DOHH2 (cell line): ENCODE measurements around the gene NPLOC4.

Experiments used
- H3F3A ChIP-seq: fragments of 200-600 bp; sonication (generic), shearing (Covaris generic); 2 replicates; pipeline ENCODE4 v1.6.0; 2016; ENCODE audit warnings: antibody characterized with exemption, mild to moderate bottlenecking; ENCODE audit not compliant: control insufficient read depth, insufficient read depth
- H3K27ac ChIP-seq: fragments of 200-600 bp; sonication (generic); 2 replicates; pipeline ENCODE4 v1.5.1; 2014; ENCODE audit warnings: low read depth, mild to moderate bottlenecking, low read length, moderate library complexity
- H3K27me3 ChIP-seq: fragments of 200-600 bp; sonication (generic); 2 replicates; pipeline ENCODE4 v1.6.1; 2014; ENCODE audit warnings: mild to moderate bottlenecking, low read length, mixed read lengths; ENCODE audit not compliant: control insufficient read depth
- H3K36me3 ChIP-seq: fragments of 200-600 bp; sonication (generic); 2 replicates; pipeline ENCODE4 v1.6.1; 2014; ENCODE audit warnings: mild to moderate bottlenecking, low read length, moderate library complexity, mixed read lengths; ENCODE audit not compliant: control insufficient read depth
- H3K4me1 ChIP-seq: fragments of 200-600 bp; sonication (generic); 2 replicates; pipeline ENCODE4 v1.6.1; 2014; ENCODE audit warnings: mild to moderate bottlenecking, low read length, mixed read lengths; ENCODE audit not compliant: control insufficient read depth
- H3K4me2 ChIP-seq: fragments of 200-600 bp; sonication (generic); 2 replicates; pipeline ENCODE4 v1.6.0; 2014; ENCODE audit warnings: mild to moderate bottlenecking, low read length, moderate library complexity
- H3K4me3 ChIP-seq: fragments of 200-600 bp; sonication (generic); 2 replicates; pipeline ENCODE4 v1.5.1; 2014; ENCODE audit warnings: mild to moderate bottlenecking, low read length, mixed read lengths
- H3K79me2 ChIP-seq: fragments of 200-600 bp; sonication (generic); 2 replicates; pipeline ENCODE4 v1.6.1; 2014; ENCODE audit warnings: mild to moderate bottlenecking, low read length, mixed read lengths; ENCODE audit not compliant: control insufficient read depth
- H3K9me2 ChIP-seq: fragments of 200-600 bp; sonication (generic); replicated peaks from 2 replicates; pipeline ENCODE4 v1.6.1; 2014; ENCODE audit warnings: mild to moderate bottlenecking, low read length, mixed read lengths; ENCODE audit not compliant: control insufficient read depth
- H3K9me3 ChIP-seq: fragments of 200-600 bp; sonication (generic); 2 replicates; pipeline ENCODE4 v1.6.1; 2014; ENCODE audit warnings: antibody characterized with exemption, low read length, mixed read lengths; ENCODE audit not compliant: control insufficient read depth, insufficient read depth
- H4K20me1 ChIP-seq: fragments of 200-600 bp; sonication (generic); 2 replicates; pipeline ENCODE4 v1.6.0; 2014; ENCODE audit warnings: low read depth, mild to moderate bottlenecking, antibody characterized with exemption, low read length, moderate library complexity; ENCODE audit not compliant: control insufficient read depth, insufficient read depth
- EZH2phosphoT487 ChIP-seq: fragments of 200-600 bp; sonication (generic); IDR thresholded peaks from 2 replicates; pipeline ENCODE4 v1.6.1; 2017; ENCODE audit warnings: borderline replicate concordance, mild to moderate bottlenecking, antibody characterized with exemption, low read length, moderate library complexity, mixed read lengths
- TF ChIP-seq, protein P1 (sequence below): fragments of 200-600 bp; sonication (generic); IDR thresholded peaks from one replicate; pipeline ENCODE4 v1.5.1; 2014; ENCODE audit warnings: antibody characterized with exemption, mild to moderate bottlenecking, low read depth, low read length; ENCODE audit not compliant: poor library complexity, severe bottlenecking

The NPLOC4 gene

DNA sequence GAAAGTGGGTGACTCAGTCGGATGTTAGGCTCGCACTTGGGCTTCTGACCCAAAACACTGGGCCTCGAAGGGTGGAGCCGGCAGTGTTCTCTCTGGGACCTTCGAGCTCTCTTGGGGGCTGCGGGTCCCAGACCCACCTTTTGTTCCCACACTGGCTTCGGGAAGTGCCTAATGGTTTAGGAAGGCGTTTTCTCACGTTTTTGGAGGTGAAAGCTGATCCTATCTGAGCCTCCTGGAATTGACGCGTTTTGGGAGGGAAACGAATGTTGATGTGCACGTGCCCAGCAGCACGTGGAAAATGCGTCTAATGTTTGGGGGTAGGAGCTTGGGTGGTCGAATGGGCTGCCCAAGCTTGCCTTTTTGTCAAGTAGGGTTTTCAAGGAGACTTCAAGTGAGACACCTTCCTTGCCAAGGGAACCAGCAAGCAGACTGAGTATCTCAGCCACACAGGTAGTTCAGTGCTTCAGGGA lies 47.6 kb upstream of the NPLOC4 start:
- H3K4me2 ChIP-seq: peak overlapping the region; percentile 99
- peaks cover 78% of the 10 kb centered on the region for H3K79me2 ChIP-seq
- TF ChIP-seq EZH2phosphoT487: no peak
- TF ChIP-seq, protein P1, sequence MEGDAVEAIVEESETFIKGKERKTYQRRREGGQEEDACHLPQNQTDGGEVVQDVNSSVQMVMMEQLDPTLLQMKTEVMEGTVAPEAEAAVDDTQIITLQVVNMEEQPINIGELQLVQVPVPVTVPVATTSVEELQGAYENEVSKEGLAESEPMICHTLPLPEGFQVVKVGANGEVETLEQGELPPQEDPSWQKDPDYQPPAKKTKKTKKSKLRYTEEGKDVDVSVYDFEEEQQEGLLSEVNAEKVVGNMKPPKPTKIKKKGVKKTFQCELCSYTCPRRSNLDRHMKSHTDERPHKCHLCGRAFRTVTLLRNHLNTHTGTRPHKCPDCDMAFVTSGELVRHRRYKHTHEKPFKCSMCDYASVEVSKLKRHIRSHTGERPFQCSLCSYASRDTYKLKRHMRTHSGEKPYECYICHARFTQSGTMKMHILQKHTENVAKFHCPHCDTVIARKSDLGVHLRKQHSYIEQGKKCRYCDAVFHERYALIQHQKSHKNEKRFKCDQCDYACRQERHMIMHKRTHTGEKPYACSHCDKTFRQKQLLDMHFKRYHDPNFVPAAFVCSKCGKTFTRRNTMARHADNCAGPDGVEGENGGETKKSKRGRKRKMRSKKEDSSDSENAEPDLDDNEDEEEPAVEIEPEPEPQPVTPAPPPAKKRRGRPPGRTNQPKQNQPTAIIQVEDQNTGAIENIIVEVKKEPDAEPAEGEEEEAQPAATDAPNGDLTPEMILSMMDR: no peak
- H3K4me3 ChIP-seq: peak overlapping the region; percentile 92
- H3F3A ChIP-seq: no peaks in the 10 kb centered on the region
- peaks cover 19% of the 10 kb centered on the region; the same call in 1 of the 2 replicates for H4K20me1 ChIP-seq
- H3K9me3 ChIP-seq: no peaks in the 10 kb centered on the region
- no peaks in the 10 kb centered on the region for H3K27me3 ChIP-seq
- H3K4me1 ChIP-seq: peaks cover 22% of the 10 kb centered on the region
- peaks cover 68% of the 10 kb centered on the region for H3K36me3 ChIP-seq
- peak overlapping the region; percentile 16 for H3K27ac ChIP-seq
- H3K9me2 ChIP-seq: no peaks in the 10 kb centered on the region

DNA sequence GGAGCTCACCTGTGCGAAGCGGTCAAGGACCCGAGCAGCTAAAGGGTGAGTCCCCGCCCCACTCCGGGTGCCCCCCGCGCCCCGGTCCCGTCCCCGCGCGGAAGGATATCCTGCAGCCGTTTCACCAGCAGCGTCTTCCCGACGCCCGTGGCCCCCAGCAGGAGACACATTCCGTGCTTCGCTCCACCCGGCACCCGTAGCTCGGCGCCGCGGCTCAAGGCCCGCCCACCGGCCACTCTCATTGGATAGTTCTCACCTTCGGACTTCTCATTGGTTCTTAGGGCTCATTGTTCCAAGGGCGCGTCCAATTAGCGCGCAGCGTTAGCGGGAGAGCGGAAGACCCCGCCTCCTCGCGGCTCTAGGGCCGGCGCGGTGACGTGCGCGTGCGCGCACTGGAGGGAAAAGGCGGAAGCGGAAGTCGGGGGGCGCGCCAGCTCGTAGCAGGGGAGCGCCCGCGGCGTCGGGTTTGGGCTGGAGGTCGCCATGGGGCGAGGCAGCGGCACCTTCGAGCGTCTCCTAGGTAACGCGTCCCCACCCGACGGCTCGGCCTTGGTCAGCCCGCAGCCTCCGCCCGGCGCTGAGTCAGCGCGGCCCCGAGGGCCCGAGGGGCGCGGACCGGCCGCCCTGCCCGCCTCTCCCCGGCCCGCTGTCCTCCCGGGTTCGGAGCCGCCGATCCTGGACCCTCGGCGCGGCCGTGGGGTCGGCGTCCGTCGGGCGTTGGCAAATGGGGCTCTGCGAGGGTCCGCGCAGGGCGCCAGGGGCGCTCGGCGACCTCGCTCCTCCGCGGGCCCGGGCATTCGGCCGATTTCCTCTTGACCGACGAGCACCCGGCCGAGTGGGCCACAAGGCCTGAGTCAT lies 46.9 kb upstream of the NPLOC4 start, which contains the start of the genes ARL16 and HGS:
Gene ARL16 (minus strand): TSS at position 214 of the 858 bp plus-strand sequence. CDS start 44 bp downstream, at position 170.
Gene HGS (plus strand): TSS at position 428 of the 858 bp plus-strand sequence. CDS start 56 bp downstream, at position 484.
- Histone ChIP-seq H3K9me3 (no peaks in the 10 kb centered on the region), H3K4me1 (peaks cover 22% of the 10 kb centered on the region), H3F3A (no peaks in the 10 kb centered on the region), H3K27ac (peak within 1 kb of the TSS; percentile 52), H3K9me2 (no peaks in the 10 kb centered on the region), H3K4me2 (peak within 1 kb of the TSS; percentile 99), H3K79me2 (peaks cover 73% of the 10 kb centered on the region), H3K4me3 (peak within 1 kb of the TSS; percentile 92), H3K27me3 (no peaks in the 10 kb centered on the region), H4K20me1 (peaks cover 19% of the 10 kb centered on the region; the same call in 1 of the 2 replicates), H3K36me3 (peaks cover 62% of the 10 kb centered on the region)
- TF ChIP-seq, protein P1: no peak
- no peak for TF ChIP-seq EZH2phosphoT487

DNA sequence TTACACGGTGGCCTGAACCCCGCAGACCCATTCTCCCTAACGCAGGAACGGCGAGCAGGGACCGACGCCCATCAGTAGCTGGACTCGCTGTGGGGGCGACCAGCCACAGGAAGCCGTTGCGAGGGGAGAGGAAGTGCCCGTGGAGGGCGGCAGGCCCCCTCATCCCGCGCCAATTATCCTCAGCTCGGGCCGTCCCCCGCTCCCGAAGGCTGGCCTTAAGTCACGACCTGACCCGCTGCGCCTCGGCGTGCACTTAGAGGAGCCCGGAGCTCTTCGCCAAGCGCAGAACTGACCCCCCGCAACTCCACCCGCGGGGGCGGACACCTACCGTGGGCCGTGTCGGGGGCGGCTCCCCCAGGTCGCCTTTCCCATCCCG lies 46.3 kb upstream of the NPLOC4 start:
- H3K27ac ChIP-seq: peak overlapping the region; percentile 52
- peaks cover 22% of the 10 kb centered on the region for H3K4me1 ChIP-seq
- peaks cover 55% of the 10 kb centered on the region for H3K36me3 ChIP-seq
- no peaks in the 10 kb centered on the region for H3K27me3 ChIP-seq
- H3K79me2 ChIP-seq: peaks cover 67% of the 10 kb centered on the region
- H3K4me2 ChIP-seq: peak overlapping the region; percentile 91
- H3K9me3 ChIP-seq: no peaks in the 10 kb centered on the region
- no peaks in the 10 kb centered on the region for H3K9me2 ChIP-seq
- H3K4me3 ChIP-seq: peak overlapping the region; percentile 92
- TF ChIP-seq, protein P1: no peak
- TF ChIP-seq EZH2phosphoT487: no peak
- H4K20me1 ChIP-seq: peaks cover 19% of the 10 kb centered on the region; the same call in 1 of the 2 replicates
- no peaks in the 10 kb centered on the region for H3F3A ChIP-seq
